Posterior vena cava (tissue), 2 donors: ENCODE results near the gene ZFP82. TPM values are rescaled to one million over a fixed set of nuclear protein-coding genes. Genes with fewer than 3 reads are reported as not detected.

Experiments used
- DNase-seq: peaks from one replicate; pipeline ENCODE4 v3.0.0-alpha.2; 2020; ENCODE audit warnings: low spot score
- intact Hi-C, 2 donors: fragments of 100-400 bp; cut with DNase I; formaldehyde crosslinking; loops; one replicate each; pipeline versions ENCODE4 v1.14.1 to v1.14.2; 2022 to 2023
- total RNA-seq, 2 donors: library from RNA; stranded (reverse); fragmentation: NEBNext Ultra II Directional; extraction: Animal tissue kit (Norgen Biotek cat#: 25700); gene quantifications; one replicate each; pipeline ENCODE4 v1.2.1, GENCODE V29; 2021
- donor health status: DM: yes; HTN: yes; CAD: no.
- donor health status: DM: yes; HTN: yes; CAD: no.

The ZFP82 gene
- total RNA-seq, 2 donors from 2014 or later = 6.1 to 6.3 TPM

DNA sequence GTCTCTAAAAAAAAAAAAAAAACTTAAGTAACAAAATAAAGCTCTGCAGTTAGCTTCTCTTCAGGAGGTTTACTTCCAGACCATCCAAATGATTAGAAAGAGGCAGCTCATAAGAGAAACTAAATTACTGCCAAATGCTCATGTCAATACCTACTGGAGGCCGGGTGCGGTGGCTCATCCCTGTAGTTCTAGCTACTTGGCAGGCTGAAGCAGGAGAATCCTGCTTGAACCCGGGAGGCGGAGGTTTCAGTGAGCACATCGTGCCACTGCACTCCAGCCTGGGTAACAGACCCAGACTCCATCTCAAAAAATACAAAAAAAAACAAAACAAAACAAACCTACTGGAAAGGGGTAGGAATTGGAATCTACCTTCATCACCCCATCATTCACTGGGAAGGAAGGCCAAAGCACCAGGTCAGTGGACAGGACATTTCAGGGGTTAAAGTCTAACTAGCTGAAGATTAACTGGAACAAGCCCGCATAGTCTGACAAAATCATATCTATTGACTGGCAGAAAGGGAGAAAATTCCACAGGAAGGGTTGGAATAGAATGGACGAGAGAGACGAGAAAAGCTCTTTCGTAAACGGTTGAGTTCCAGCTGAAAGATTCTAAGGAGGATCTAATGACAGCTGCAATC lies 40.8 kb downstream of the ZFP82 start:
- intact Hi-C loops = no loop called here
- no peak for DNase-seq

DNA sequence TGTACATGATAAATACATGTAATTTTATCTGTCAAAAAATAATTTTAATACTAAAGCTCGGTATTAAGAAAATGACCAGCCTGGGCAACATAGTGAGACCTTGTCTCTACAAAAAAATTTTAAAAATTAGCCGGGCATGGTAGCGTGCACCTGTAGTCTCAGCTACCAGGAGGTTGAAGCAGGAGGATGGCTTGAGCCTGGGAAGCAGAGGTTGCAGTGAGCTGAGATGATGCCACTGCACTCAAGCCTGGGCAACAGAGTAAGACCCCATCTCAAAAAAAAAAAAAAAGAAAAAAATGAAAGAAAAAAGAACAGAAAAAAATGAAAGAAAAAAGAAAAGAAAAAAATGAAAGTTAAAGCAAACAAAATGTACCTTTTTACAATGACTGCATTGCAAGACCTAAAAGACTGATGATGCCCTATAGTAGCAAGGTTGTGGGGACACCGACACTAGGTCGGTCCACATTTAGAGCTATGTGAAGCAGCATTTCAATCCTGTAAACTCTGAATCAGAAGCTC lies 44.7 kb downstream of the ZFP82 start:
- no peak for DNase-seq
- intact Hi-C loops = no loop called here

DNA sequence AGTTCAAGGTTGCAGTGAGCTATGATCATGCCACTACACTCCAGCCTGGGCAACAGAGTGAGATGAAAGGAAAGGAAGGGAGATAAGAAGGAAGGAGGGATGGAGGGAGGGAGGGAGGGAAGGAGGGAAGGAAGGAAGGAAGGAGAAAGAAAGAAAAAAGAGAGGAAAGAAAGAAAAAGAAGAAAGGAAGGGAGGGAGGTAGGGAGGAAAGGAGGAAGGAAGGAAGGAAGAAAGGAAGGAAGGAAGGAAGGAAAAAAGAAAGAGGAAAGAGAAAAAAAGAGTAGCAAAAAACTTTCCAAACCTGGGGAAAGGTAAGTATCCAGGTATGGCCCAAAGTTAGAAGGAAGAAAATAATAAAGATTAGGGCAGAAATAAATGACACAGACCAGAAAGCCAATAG lies 46.6 kb downstream of the ZFP82 start:
- no peak for DNase-seq
- intact Hi-C loops = no loop called here

DNA sequence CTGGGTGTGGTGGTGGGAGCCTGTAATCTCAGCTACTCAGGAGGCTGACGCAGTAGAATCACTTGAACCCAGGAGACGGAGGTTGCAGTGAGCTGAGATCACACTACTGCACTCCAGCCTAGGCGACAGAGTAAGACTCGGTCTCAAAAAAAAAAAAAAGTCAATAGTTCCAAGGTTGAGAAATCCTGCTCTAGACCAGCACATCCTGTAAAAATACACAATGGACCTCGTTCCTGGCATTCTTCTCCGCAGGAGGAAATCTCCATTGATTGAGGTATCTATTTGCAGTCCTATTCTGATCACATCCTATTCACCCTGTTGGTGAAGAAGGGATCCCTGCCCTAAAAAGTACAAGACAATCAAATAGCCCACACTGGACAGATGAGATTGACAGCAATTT lies 54.6 kb downstream of the ZFP82 start:
- no peak for DNase-seq
- intact Hi-C loops = no loop called here

Other genes with a start within 250 kb of the ZFP82 start
- 1 to 10 TPM; 5.2 to 5.3 TPM for gene ZNF565, start 204.0 kb downstream of the ZFP82 start, total RNA-seq
- gene ZNF146, start 203.5 kb downstream of the ZFP82 start, total RNA-seq = 10 to 100 TPM; 40.2 to 41.7 TPM
- gene ZFP14, start 39.4 kb downstream of the ZFP82 start, total RNA-seq = 1 to 10 TPM; 3.9 to 4.3 TPM
- gene ZNF566, start 70.9 kb upstream of the ZFP82 start, total RNA-seq = 10 to 100 TPM; 10.1 to 13.7 TPM
- gene ZNF260, start 109.6 kb upstream of the ZFP82 start, total RNA-seq = 10 to 100 TPM in 1 of 2 donors, 1 to 10 TPM in 1; 7.6 to 11.8 TPM
- gene ZNF529, start 154.6 kb upstream of the ZFP82 start, total RNA-seq = 10 to 100 TPM; 13.9 to 15.9 TPM
- gene ZNF382, start 186.7 kb upstream of the ZFP82 start, total RNA-seq = 1 to 10 TPM; 7.3 to 7.4 TPM
- 1 to 10 TPM; 7.3 to 9.7 TPM for gene ZNF461, start 248.2 kb upstream of the ZFP82 start, total RNA-seq